SH-SY5Y (cell line): ENCODE measurements around the gene QPCTL.

Experiments used
- GATA2 ChIP-seq: IDR thresholded peaks from 2 replicates; pipeline ENCODE4 v1.6.1; 2011; ENCODE audit warnings: mild to moderate bottlenecking, low read depth, low read length
- GATA3 ChIP-seq: IDR thresholded peaks from 2 replicates; pipeline ENCODE4 v1.6.1; 2011; ENCODE audit warnings: low read depth, mild to moderate bottlenecking, low read length, moderate library complexity

DNA sequence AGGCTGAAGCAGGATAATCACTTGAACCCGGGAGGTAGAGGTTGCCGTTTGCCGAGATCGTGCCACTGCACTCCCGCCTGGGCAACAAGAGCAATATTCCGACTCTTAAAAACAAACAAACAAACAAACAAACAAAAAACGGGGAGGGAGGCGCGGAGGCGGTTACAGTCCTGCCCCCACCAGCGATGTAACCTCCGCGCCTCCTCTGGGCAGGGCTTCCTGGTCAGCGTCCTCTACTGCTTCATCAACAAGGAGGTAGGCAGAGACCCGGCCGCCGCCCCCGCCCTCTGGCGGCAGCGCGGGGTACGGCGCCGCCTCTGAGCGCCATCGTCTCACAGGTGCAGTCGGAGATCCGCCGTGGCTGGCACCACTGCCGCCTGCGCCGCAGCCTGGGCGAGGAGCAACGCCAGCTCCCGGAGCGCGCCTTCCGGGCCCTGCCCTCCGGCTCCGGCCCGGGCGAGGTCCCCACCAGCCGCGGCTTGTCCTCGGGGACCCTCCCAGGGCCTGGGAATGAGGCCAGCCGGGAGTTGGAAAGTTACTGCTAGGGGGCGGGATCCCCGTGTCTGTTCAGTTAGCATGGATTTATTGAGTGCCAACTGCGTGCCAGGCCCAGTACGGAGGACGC, 11.0 kb upstream of the QPCTL start:
- TF ChIP-seq GATA2 (no peak), GATA3 (no peak)
